GM19023 (cell line): ENCODE data around the gene CHD5.
"Not testable (repeated sequence)": the region's sequence is repeated elsewhere in the genome, so short reads cannot be mapped to it uniquely, and the experiment has no call there.

Experiments used
- ATAC-seq: cut with Tn5 transposase; IDR thresholded peaks from one replicate; pipeline ENCODE4 v1.9.1; 2021; ENCODE audit warnings: mild to moderate bottlenecking, moderate library complexity; ENCODE audit not compliant: unreplicated experiment

CHD5 gene

GRCh38 chr1:6088956-6089355 is 91.2 kb downstream of the CHD5 start:
- no peak for ATAC-seq

- no peak for ATAC-seq
These were observed 92.2 kb downstream of the CHD5 start for GRCh38 chr1:6087958-6088357.

DNA sequence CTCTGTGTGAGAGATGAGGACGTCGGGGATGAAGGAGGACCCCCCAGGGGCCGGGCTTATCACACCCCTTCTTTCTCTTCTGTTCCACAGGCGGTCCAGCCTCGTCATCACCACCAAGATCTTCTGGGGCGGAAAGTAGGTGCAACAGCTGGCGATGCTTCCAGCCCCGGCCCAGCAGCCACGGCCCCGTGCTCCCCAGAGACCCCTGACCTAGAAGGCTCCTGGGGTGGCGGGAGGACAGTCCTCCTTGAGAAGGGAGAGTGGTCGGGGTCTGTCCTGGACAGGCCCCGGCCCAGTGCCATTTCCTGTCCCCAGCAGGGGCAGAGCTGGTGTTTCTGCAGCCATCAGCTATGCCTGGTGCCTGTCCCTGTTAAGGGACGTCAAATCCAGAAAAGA is 92.7 kb downstream of the CHD5 start:
- ATAC-seq, result no peak

GRCh38 chr1:6086762-6087376 is 93.3 kb downstream of the CHD5 start:
- ATAC-seq, result no peak

- ATAC-seq, result no peak
These were observed 93.8 kb downstream of the CHD5 start for GRCh38 chr1:6086358-6086757.

DNA sequence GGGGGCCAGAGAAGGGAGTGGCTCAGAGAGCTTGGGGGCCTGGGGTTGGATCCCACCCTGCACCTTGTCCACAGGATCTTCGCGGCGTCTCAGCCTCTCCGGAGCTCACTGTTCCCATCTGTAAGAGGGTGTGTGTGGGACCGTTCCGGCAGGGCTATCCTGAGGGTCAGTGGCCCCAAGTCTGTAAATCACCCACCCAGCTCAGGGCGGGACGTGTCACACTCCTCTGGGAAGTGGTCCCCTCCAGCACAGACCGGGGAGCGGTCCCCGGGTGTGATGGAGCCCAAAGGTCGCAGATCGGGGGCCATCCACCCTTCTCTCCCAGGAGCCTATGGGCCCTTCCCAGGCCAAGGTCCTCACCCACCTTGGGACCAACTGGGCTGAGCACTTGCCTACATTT is 94.5 kb downstream of the CHD5 start:
- ATAC-seq, result no peak

GRCh38 chr1:6084781-6085495 is 95.2 kb downstream of the CHD5 start:
- no peak for ATAC-seq

GRCh38 chr1:6083801-6084446 is 96.2 kb downstream of the CHD5 start:
- ATAC-seq, result no peak

DNA sequence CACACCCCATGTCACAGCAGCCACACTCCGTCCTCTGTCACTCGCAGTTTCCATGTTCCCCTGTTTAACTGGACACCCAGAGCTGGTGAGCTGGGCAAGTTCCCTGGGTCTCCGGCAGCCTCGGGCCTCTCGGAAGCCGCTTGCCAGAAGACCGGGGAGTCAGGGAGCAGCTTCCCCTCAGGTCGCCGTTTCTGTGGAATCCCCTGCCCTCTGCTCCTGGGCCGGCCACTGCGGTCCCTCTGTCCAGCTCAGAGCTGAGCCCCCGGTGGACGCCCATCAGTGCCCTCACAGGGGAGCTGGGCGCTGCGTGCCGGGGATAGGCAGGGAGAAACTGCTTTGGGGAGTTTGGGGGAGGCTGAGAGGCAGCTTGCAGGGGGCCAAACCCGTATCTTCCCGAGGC is 96.7 kb downstream of the CHD5 start:
- no peak for ATAC-seq

GRCh38 chr1:6082430-6082971 is 97.6 kb downstream of the CHD5 start:
- ATAC-seq, result no peak

DNA sequence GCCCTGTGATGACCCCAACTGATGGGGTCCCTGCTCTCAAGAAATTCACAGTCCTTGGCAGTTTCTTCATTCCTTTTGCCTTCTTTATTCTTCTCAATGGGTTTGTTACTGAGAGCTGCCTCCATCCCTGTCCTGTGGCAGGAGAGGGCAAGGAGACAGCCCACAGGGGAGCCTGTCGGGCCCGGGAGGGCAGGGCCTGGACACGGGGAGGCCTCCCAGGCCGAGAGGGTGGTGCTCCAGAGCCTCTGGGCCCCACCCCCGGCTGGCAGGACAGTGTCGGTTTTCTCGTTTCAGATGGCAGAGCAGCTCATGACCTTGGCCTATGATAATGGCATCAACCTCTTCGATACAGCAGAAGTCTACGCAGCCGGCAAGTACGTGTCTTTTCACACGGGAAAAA is 98.2 kb downstream of the CHD5 start:
- no peak for ATAC-seq

DNA sequence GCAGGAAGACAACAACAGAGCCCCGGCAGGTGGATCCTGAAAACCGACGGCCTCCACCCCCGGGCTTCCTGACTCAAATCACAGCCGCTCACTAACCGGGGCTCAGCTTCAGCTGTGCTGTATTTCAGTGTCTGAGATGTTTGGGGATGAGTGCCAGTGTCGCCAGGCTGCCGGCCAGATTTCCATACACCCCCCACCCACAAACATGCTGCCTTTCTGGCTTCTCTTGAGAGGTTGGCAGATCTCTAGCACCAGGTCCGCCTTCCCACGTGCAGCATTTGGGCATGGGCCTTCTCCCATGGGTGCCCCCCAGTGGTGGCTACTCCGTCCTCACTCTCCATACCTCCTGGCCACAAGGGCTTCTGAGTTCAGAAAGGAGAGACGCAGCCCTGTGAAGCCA is 99.7 kb downstream of the CHD5 start:
- no peak for ATAC-seq

- ATAC-seq, result no peak
These were observed 102.2 kb downstream of the CHD5 start for GRCh38 chr1:6077919-6078318.

GRCh38 chr1:6077506-6077905 is 102.6 kb downstream of the CHD5 start:
- no peak for ATAC-seq

GRCh38 chr1:6077061-6077460 is 103.1 kb downstream of the CHD5 start:
- ATAC-seq, result not testable (repeated sequence)

DNA sequence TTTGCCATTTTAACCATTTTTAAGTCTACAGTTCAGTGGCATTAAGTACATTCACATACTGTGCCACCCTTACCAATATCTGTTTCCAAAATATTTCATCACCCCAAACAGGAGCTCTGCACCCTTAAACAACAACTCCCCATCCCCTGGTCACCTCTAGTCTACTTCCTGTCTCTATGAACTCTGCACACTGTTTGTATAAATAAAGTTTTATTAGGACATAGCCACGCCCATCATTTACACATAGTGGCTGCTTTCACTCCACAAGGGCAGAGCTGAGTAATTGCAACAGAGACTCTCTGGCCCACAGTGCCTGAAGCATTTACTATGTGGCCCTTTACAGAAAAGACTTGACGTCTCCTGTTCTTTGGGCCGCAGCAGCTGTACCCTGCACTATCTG is 104.4 kb downstream of the CHD5 start:
- no peak for ATAC-seq

- ATAC-seq, result no peak
These were observed 105.8 kb downstream of the CHD5 start for GRCh38 chr1:6074192-6074901.

DNA sequence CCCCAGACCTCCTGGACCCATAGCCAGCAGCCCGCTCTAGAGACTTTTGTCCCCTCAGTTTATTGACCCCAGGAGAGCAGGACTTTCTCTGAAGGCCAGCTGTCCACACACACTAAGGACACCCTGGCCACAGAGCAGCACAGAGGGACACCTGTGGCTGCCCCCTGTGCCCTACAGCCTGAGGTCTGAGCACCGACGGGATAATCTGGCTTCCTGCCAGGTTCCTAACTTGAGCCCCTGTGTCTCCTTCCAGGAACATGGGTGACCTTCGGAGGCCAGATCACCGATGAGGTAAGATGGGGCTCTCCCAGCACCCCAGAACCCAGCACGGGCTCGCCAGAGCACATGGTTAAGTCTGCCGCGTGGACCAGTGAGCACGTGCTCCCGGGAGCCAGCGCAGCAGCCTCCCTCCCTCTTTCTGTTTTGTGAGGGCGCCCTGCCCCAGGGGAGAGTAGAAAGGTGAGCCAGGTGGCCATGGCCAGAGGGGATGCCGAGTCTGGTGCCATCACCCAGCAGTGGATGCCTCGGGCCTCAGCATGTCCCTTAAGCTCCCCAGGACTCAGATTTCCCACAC is 106.6 kb downstream of the CHD5 start:
- ATAC-seq, result no peak

GRCh38 chr1:6072774-6073479 is 107.2 kb downstream of the CHD5 start:
- no peak for ATAC-seq

DNA sequence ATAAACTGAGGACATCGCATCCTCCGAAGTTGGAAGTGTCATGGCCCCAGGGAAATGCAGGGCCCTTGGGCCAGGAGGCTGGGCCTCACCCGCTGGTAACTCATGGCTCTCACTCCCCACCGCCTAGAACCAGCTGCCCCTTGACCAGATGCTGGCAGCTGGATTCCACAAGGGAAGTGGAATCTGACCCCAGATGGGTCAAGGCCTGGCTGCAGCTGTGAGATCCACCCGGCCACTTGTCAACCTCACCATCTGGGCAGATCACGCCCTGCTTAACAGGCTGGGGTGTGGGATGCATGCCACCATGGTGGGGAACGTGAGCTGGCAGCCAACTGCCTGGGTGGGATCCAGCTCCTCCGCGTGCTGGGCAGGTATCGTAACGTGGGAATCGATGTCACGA is 108.9 kb downstream of the CHD5 start:
- no peak for ATAC-seq
